HepG2 (cell line): ENCODE results near the gene FABP2. TPM values are rescaled to one million over a fixed set of nuclear protein-coding genes. Genes with fewer than 3 reads are reported as not detected.

ENCODE experiments used
- AKAP8 ChIP-seq: sonication (generic); formaldehyde crosslinking; IDR thresholded peaks from 2 replicates; pipeline ENCODE4 v1.5.1; 2020; ENCODE audit warnings: mild to moderate bottlenecking, missing genetic modification reagents
- ATM ChIP-seq: fragments of 450-650 bp; IDR thresholded peaks from 2 replicates; pipeline ENCODE4 v1.7.1; 2017; ENCODE audit warnings: mild to moderate bottlenecking, borderline replicate concordance
- HNRNPUL1 ChIP-seq: fragments of 200-400 bp; formaldehyde crosslinking; IDR thresholded peaks from 2 replicates; pipeline ENCODE4 v1.6.1; 2017; ENCODE audit warnings: low read depth, mild to moderate bottlenecking, low read length, moderate library complexity
- JDP2 ChIP-seq: sonication (generic); formaldehyde crosslinking; IDR thresholded peaks from 2 replicates; pipeline ENCODE4 v1.8.1; 2022; ENCODE audit warnings: missing genetic modification reagents, borderline replicate concordance
- MYPOP ChIP-seq: sonication (generic); formaldehyde crosslinking; IDR thresholded peaks from 2 replicates; pipeline ENCODE4 v1.8.1; 2023; ENCODE audit warnings: mild to moderate bottlenecking, moderate library complexity, missing genetic modification reagents
- POLR2A ChIP-seq, 2 experiments: IDR thresholded peaks; 2 replicates each; pipeline ENCODE4 v1.6.1; 2011; ENCODE audit warnings: low read depth in 2 of 2, low read length in 2 of 2, mild to moderate bottlenecking in 1 of 2, moderate library complexity in 1 of 2; ENCODE audit not compliant: insufficient read depth in 1 of 2
- RXRB ChIP-seq: IDR thresholded peaks from 2 replicates; pipeline ENCODE4 v1.6.1; 2016; ENCODE audit warnings: borderline replicate concordance, missing genetic modification reagents, missing compliant biosample characterization
- TAF1 ChIP-seq: sonication (generic); formaldehyde crosslinking; IDR thresholded peaks from 2 replicates; pipeline ENCODE4 v1.4.0; 2020; ENCODE audit warnings: missing genetic modification reagents
- TCF7L2 ChIP-seq: IDR thresholded peaks from 2 replicates; pipeline ENCODE4 v1.6.1; 2011; ENCODE audit warnings: mild to moderate bottlenecking, low read depth, low read length, moderate library complexity
- ZNF337 ChIP-seq: sonication (generic); formaldehyde crosslinking; IDR thresholded peaks from 2 replicates; pipeline ENCODE4 v1.5.1; 2020; ENCODE audit warnings: missing genetic modification reagents, low read depth, mild to moderate bottlenecking, borderline replicate concordance
- ZNF614 ChIP-seq: IDR thresholded peaks from 2 replicates; pipeline ENCODE4 v1.6.1; 2018; ENCODE audit warnings: missing biosample characterization, missing genetic modification reagents, inconsistent platforms, borderline replicate concordance
- ZNF652 ChIP-seq: IDR thresholded peaks from 2 replicates; pipeline ENCODE4 v1.6.1; 2016; ENCODE audit warnings: low read depth, borderline replicate concordance
- ZSCAN12 ChIP-seq: sonication (generic); formaldehyde crosslinking; IDR thresholded peaks from 2 replicates; pipeline ENCODE4 v1.9.0; 2021; ENCODE audit warnings: mild to moderate bottlenecking, missing genetic modification reagents
- polyA plus RNA-seq, 8 experiments: library from polyadenylated mRNA; depleted of rRNA in 3 of 8; stranded (reverse) in 7 of 8; unstranded in 1 of 8; fragments of >200 nt; fragmentation: Illumina TruSeq in 4 of 8; extraction: Trizol in 4 of 8; gene quantifications; 2 replicates each; pipeline versions ENCODE4 v1.2.1 to v1.2.3, GENCODE V29; 2011 to 2016; ENCODE audit warnings: low read depth in 4 of 8, missing spikeins in 1 of 8, mixed read lengths in 1 of 8; ENCODE audit not compliant: insufficient read depth in 1 of 8
- total RNA-seq, 5 experiments: library from RNA; depleted of rRNA; stranded (reverse); fragments of >200 nt; fragmentation: Illumina TruSeq; extraction: Trizol; gene quantifications; 2 replicates each; pipeline ENCODE4 v1.2.3, GENCODE V29; 2016; ENCODE audit warnings: low read depth in 1 of 5
- TF ChIP-seq, protein P1 (sequence below): IDR thresholded peaks from 2 replicates; pipeline ENCODE4 v1.6.1; 2016
- TF ChIP-seq, protein P2 (sequence below), 2 experiments: fragments of 450-650 bp in 1 of 2; sonication (generic) in 1 of 2; formaldehyde crosslinking in 1 of 2; IDR thresholded peaks; 2 replicates each; pipeline versions ENCODE4 v1.6.1 to v1.8.0; 2016 to 2022; ENCODE audit warnings: antibody characterized with exemption in 1 of 2, mild to moderate bottlenecking in 1 of 2, missing genetic modification reagents in 1 of 2
- TF ChIP-seq, protein P3 (sequence below): sonication (generic); formaldehyde crosslinking; IDR thresholded peaks from 2 replicates; pipeline ENCODE4 v1.8.1; 2022; ENCODE audit warnings: low read depth, mild to moderate bottlenecking, missing genetic modification reagents

FABP2 gene
- total and polyA plus RNA-seq, 2 of the 13 experiments (the other 11 are each of a cell fraction or from before 2014, with no cell fraction given): 0.78 to 1.2 TPM

DNA sequence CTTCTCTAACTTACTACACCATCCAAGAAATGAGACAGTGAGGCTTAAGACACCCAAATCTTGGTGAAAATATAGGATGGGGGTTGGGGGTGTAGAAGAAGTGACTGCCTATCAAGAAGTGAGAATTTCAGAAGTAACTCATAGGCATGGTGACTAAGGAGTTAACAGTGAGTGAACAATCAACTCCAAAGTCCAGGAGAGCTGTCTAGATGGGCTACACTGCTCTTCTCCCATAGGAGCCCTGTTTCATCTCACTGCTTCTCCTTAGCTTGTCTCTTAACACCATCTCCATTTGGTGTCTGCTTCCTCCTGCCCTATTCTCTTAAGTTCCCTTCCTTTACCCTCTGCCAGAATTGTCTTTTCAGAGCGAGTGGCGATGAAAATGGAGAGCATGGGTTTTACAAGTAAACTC lies 22.7 kb downstream of the FABP2 start (continued):
- TF ChIP-seq, protein P1, sequence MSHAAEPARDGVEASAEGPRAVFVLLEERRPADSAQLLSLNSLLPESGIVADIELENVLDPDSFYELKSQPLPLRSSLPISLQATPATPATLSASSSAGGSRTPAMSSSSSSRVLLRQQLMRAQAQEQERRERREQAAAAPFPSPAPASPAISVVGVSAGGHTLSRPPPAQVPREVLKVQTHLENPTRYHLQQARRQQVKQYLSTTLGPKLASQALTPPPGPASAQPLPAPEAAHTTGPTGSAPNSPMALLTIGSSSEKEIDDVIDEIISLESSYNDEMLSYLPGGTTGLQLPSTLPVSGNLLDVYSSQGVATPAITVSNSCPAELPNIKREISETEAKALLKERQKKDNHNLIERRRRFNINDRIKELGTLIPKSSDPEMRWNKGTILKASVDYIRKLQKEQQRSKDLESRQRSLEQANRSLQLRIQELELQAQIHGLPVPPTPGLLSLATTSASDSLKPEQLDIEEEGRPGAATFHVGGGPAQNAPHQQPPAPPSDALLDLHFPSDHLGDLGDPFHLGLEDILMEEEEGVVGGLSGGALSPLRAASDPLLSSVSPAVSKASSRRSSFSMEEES (CRISPR knock-in tag): no peak
- TF ChIP-seq JDP2 (CRISPR knock-in tag): no peak
- TF ChIP-seq, protein P2, sequence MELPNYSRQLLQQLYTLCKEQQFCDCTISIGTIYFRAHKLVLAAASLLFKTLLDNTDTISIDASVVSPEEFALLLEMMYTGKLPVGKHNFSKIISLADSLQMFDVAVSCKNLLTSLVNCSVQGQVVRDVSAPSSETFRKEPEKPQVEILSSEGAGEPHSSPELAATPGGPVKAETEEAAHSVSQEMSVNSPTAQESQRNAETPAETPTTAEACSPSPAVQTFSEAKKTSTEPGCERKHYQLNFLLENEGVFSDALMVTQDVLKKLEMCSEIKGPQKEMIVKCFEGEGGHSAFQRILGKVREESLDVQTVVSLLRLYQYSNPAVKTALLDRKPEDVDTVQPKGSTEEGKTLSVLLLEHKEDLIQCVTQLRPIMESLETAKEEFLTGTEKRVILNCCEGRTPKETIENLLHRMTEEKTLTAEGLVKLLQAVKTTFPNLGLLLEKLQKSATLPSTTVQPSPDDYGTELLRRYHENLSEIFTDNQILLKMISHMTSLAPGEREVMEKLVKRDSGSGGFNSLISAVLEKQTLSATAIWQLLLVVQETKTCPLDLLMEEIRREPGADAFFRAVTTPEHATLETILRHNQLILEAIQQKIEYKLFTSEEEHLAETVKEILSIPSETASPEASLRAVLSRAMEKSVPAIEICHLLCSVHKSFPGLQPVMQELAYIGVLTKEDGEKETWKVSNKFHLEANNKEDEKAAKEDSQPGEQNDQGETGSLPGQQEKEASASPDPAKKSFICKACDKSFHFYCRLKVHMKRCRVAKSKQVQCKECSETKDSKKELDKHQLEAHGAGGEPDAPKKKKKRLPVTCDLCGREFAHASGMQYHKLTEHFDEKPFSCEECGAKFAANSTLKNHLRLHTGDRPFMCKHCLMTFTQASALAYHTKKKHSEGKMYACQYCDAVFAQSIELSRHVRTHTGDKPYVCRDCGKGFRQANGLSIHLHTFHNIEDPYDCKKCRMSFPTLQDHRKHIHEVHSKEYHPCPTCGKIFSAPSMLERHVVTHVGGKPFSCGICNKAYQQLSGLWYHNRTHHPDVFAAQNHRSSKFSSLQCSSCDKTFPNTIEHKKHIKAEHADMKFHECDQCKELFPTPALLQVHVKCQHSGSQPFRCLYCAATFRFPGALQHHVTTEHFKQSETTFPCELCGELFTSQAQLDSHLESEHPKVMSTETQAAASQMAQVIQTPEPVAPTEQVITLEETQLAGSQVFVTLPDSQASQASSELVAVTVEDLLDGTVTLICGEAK (IDR thresholded peaks at IDR 0.05): no peak
- TF ChIP-seq, protein P2 (CRISPR knock-in tag; IDR thresholded peaks at IDR 0.05): no peak
- TF ChIP-seq ZNF337: no peak
- TF ChIP-seq ZNF652 (CRISPR knock-in tag): peak; percentile 97
- TF ChIP-seq TCF7L2: no peak
- peak; percentile 50; the same call in 1 of the 2 replicates for TF ChIP-seq TAF1 (CRISPR knock-in tag)
- 0 out of 2 replicates have a peak, but pooled peaks have one; percentile 51 for TF ChIP-seq MYPOP (CRISPR knock-in tag)
- 0 out of 2 replicates have a peak, but pooled peaks have one; percentile 29 for TF ChIP-seq AKAP8 (CRISPR knock-in tag)
- TF ChIP-seq HNRNPUL1: no peak
- TF ChIP-seq, protein P3, sequence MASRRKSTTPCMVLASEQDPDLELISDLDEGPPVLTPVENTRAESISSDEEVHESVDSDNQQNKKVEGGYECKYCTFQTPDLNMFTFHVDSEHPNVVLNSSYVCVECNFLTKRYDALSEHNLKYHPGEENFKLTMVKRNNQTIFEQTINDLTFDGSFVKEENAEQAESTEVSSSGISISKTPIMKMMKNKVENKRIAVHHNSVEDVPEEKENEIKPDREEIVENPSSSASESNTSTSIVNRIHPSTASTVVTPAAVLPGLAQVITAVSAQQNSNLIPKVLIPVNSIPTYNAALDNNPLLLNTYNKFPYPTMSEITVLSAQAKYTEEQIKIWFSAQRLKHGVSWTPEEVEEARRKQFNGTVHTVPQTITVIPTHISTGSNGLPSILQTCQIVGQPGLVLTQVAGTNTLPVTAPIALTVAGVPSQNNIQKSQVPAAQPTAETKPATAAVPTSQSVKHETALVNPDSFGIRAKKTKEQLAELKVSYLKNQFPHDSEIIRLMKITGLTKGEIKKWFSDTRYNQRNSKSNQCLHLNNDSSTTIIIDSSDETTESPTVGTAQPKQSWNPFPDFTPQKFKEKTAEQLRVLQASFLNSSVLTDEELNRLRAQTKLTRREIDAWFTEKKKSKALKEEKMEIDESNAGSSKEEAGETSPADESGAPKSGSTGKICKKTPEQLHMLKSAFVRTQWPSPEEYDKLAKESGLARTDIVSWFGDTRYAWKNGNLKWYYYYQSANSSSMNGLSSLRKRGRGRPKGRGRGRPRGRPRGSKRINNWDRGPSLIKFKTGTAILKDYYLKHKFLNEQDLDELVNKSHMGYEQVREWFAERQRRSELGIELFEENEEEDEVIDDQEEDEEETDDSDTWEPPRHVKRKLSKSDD (CRISPR knock-in tag): no peak
- peak; percentile 66 to 69 for TF ChIP-seq POLR2A (IDR thresholded peaks at IDR 0.05; ENCODE audit: insufficient read depth in 1 of 2, low read depth in 2 of 2, low read length in 2 of 2)
- peak; percentile 38; the same call in 1 of the 2 replicates for TF ChIP-seq RXRB (CRISPR knock-in tag)
- 0 out of 2 replicates have a peak, but pooled peaks have one; percentile 21 for TF ChIP-seq ZNF614
- no peak for TF ChIP-seq ATM
- TF ChIP-seq ZSCAN12: no peak
